ENCODE results near the gene TTC22. TPM values are rescaled to one million over a fixed set of nuclear protein-coding genes. Genes with fewer than 3 reads are reported as not detected.

TTC22 gene
- total RNA-seq, 1 experiment from 2014 or later = 0.63 TPM

GRCh38 chr1:54850069-54850730, 49.1 kb upstream of the TTC22 start (continued):
- TF ChIP-seq STAT6 (CRISPR knock-in tag; conservative IDR thresholded peaks at IDR 0.05; ENCODE audit: low read depth) (no peak), ATF1 (CRISPR knock-in tag; IDR thresholded peaks at IDR 0.05) (no peak)

GRCh38 chr1:54849219-54850068, 48.3 kb upstream of the TTC22 start:
- H3K4me1 Mint-ChIP-seq = no peaks in the 10 kb centered on the region
- no peak for TF ChIP-seq ZNF281 (CRISPR knock-in tag; IDR thresholded peaks at IDR 0.05)
- no peak for TF ChIP-seq ZNF138 (CRISPR knock-in tag; conservative IDR thresholded peaks at IDR 0.05)
- DNase-seq (ENCODE audit: low spot score) = no peak
- ChIA-PET POLR2A (no interaction called here), CTCF (interaction anchor here (1.1 to 1.7 kb wide), 3 partner anchors 36 to 173 kb away, joined by 3 to 6 read pairs (median 6); no protein-coding TSS in a partner anchor)
- no peaks in the 10 kb centered on the region for H3K9me3 Mint-ChIP-seq
- peaks cover 61% of the 10 kb centered on the region for H3K36me3 Mint-ChIP-seq
- no peak for ATAC-seq
- no peak overlapping the region for H3K4me3 Mint-ChIP-seq
- H3K27me3 Mint-ChIP-seq (ENCODE audit: low read depth) = no peaks in the 10 kb centered on the region
- no peak overlapping the region for H3K27ac Mint-ChIP-seq

GRCh38 chr1:54848134-54848948, 47.2 kb upstream of the TTC22 start:
- Mint-ChIP-seq H3K4me1 (no peaks in the 10 kb centered on the region), H3K27ac (no peak overlapping the region), H3K27me3 (ENCODE audit: low read depth) (no peaks in the 10 kb centered on the region), H3K36me3 (peaks cover 50% of the 10 kb centered on the region), H3K4me3 (no peak overlapping the region), H3K9me3 (no peaks in the 10 kb centered on the region)
- ChIA-PET CTCF (interaction anchor here (0.5 to 1.7 kb wide), 6 partner anchors 31 to 174 kb away, joined by 3 to 6 read pairs (median 5); no protein-coding TSS in a partner anchor), POLR2A (interaction anchor here (0.6 kb wide), 1 partner anchor 157 kb away, joined by 3 read pairs; no protein-coding TSS in a partner anchor)
- TF ChIP-seq ZNF671 (CRISPR knock-in tag; IDR thresholded peaks at IDR 0.05) (no peak), ZMAT4 (CRISPR knock-in tag; IDR thresholded peaks at IDR 0.05) (no peak), CREM (CRISPR knock-in tag; IDR thresholded peaks at IDR 0.05) (no peak), ESRRA (CRISPR knock-in tag; IDR thresholded peaks at IDR 0.05; ENCODE audit: borderline replicate concordance) (no peak), SMAD3 (CRISPR knock-in tag; IDR thresholded peaks at IDR 0.05; ENCODE audit: borderline replicate concordance) (no peak), ZNF121 (CRISPR knock-in tag; IDR thresholded peaks at IDR 0.05) (no peak), RORB (CRISPR knock-in tag; IDR thresholded peaks at IDR 0.05) (no peak), KAT7 (CRISPR knock-in tag; IDR thresholded peaks at IDR 0.05; ENCODE audit: borderline replicate concordance) (no peak), TP53 (CRISPR knock-in tag; IDR thresholded peaks at IDR 0.05) (no peak), CBFB (CRISPR knock-in tag; IDR thresholded peaks at IDR 0.05; ENCODE audit: low read depth) (no peak), ZSCAN18 (CRISPR knock-in tag; IDR thresholded peaks at IDR 0.05) (no peak), ZNF138 (CRISPR knock-in tag; conservative IDR thresholded peaks at IDR 0.05) (no peak), TEAD1 (CRISPR knock-in tag; IDR thresholded peaks at IDR 0.05) (no peak), EMX1 (CRISPR knock-in tag; IDR thresholded peaks at IDR 0.05) (no peak)
- DNase-seq (ENCODE audit: low spot score) (no peak), ATAC-seq (peak; percentile 14; the same call in 1 of the 2 replicates)
